SH-SY5Y (cell line): ENCODE measurements around the gene OGDHL.

Source experiments
- GATA2 ChIP-seq: IDR thresholded peaks from 2 replicates; pipeline ENCODE4 v1.6.1; 2011; ENCODE audit warnings: mild to moderate bottlenecking, low read depth, low read length
- GATA3 ChIP-seq: IDR thresholded peaks from 2 replicates; pipeline ENCODE4 v1.6.1; 2011; ENCODE audit warnings: low read depth, mild to moderate bottlenecking, low read length, moderate library complexity

DNA sequence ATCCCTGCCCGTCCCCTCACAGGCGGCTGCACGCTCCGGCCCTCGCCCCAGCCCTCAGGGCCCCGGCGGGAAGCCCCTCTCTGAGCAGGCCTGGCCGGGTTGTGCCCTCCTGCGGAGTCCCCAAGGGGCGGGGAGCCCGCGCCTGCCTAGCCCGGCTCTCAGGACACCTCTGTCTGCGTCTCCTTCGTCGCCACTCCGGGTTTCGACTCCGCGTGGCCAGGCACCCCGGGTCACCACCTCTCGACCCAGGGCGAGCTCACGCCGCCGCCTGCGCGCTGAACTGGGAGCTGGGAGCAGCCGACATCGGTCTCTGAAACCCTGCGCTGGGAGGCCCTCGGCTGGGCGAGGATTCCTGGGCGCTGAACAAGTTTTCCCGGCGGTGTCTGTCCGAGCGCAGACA is 6.2 kb upstream of the OGDHL start:
- TF ChIP-seq GATA2 (no peak), GATA3 (no peak)
